ENCODE results near the gene COPS8.
A peak's percentile ranks its signal among the peaks of the same experiment; 100 is the strongest.

Gene COPS8

DNA sequence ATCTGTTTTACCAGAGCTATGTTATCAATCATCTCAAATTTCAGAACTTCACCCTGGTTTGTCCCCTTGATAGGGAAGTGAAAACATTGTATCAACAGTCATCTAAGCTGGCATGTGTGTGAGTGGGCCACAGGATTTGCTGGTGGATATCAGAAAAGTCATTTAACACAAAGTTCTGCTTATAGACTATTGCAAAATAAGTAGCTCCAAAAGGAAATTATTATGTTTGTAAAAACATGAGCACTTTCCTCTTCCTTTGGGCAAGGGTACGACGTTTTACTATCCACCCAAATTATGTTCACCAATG lies 20.7 kb upstream of the COPS8 start:
- no peak for DNase-seq

- peak; percentile 15 for DNase-seq
Observed at GRCh38 chr2:237066396-237066795, 19.3 kb upstream of the COPS8 start.

DNA sequence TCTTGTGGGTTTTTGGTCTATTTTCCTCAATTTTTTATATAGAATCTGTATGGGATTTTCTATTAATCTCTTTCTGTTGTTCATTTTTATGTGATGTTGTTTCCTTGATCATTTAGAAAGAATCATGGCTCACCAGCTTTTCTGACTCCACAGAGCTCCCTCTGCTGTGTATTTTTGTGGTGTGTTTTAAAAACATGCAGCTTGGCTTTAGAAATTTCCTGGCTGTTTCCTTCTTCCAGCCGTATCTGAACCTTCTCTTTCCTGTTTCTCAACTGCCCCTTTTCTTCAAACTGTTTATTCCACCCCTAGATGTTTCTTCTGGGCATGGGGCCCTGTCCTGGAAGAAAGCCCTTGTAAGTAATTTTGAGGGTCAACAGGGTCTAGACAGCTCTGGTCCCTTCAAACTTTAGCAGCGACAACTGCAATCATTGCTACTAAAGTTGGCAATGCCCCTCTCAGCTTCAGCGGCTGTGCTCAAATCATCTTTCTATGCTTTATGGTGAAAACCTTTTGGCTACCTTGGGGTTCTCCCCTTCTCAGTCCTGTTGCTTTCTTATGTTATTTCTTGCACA lies 17.6 kb upstream of the COPS8 start:
- no peak for DNase-seq

DNA sequence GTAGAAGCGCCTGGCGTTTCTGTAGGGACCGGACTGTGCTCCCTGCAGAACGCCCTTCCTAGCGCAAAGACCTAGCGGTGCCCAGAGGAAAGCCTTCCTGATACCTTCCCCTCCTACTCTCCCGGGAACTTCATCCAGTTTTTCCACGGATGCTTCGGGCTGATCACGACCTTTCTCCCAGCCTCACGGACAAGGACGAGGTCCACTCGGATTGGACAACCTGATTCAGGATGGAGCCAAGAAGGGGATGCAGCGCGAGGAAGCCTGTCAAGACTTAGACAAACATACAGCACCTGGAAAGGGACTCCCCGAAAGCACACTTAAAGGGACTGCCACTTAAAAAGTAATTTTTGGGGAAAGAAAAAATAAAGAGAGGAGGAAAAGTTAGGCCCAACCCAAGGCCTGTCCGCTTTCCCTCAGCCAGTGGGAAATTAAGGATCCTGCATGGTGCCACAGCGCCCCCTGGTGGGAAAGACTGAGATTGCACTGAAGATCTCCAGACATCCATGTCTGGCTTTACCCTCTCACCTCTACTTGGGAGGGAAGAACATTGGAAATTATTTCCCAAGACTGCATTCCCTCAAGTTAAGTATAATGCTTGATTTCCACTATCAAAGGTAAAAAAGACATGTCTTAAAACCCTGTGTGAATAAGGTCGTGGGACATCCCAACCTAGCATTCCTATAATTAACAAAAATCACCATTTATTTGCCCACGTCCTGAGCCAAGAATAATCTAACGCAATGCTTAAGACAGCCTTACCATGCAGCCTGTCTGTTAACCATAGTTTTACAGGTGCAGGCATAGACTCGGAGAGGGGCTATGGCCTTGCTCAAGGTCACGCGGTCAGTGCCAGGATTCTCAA lies 13.4 kb upstream of the COPS8 start:
- peak; percentile 19 for DNase-seq

GRCh38 chr2:237073552-237073951 lies 12.1 kb upstream of the COPS8 start:
- DNase-seq, result no peak

DNA sequence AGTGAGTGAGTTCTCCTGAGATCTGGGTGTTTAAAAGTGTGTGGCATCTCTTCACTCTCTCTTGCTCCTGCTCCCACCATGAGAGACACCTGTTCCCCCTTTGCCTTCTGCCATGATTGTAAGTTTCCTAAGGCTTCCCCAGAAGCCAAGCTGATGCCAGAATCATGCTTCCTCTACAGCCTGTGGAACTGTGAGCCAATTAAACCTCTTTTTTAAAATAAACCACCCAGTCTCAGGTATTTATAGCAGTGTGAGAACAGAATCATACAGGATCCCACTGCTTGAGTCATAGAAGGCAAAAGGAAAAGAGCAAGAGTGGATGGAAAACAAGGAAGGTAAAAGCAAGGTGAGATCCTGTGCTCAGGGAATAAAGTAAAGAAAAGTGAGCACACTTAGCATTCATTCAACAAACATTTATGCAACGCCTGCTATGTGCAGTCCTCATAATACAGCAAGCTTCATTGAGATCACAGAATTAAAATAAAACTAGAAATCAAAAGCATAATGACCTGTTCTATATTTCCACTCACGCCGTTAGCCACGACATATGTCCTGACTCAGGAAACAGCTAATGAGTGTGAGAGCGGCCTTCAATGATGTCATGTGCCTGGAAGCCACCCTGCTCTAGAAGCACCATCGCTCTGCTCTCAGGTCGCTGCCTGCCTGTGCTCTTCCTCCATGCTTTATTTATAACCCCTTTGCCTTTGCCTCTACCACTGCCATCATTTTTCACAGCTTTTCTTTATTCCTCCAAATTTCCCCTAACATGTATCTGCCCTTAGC lies 11.3 kb upstream of the COPS8 start:
- no peak for DNase-seq

GRCh38 chr2:237075749-237076599 lies 9.7 kb upstream of the COPS8 start:
- no peak for DNase-seq

DNA sequence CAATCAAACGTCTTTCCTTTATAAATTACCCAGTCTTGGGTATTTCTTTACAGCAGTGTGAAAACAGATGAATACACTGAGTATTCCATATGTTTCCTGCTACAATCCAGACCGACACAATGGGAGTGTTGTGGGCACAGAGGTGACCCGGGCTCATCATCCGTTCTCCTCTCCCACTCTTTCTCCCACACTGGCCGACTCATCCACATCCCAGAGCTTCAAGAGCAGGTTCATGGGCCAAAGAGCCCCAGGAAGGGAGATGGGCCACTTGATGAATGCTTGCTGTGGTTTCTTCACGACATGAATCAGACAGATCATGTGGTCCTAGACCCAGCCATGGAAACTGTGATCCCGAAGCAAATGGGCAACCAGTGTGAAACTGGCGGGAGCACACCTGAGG lies 4.1 kb upstream of the COPS8 start:
- no peak for DNase-seq

DNA sequence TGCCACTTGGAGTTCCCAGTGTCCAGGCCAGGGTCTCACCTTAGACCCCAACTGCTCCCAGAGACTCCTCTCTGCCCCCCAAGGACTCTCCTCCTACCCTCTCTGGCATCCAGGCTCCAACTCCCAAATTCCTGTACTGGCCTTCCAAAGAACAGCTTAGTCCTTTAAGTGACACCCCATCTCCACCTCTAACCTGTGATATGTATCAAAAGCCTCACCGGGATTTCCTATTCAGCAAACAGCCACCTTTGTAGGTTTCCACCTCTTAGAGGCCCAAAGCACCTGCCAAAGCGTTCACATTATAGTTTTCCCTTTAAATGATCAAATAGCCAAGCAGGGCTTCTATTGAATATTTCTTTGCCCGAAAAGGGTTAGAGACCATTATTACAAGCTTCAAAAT lies 2.7 kb upstream of the COPS8 start:
- no peak for DNase-seq

DNA sequence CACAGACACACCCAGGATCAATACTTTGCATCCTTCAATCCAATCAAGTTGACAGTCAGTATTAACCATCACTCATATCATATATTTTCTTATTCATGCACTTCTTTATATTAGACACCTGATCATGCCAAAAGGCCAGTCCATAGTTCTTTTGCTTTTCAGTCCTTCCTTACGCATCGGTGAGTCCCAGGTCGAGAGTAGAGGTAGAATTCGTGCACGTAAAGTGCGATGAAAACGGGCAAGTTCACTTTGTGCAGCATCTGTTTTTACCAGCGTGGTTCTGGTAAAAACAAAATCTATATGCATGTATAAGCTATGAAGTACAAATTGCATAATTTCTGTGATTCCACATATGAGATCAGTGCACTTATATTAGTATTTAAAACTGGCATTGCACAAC lies 1.2 kb upstream of the COPS8 start:
- no peak for DNase-seq

- DNase-seq, result no peak
Observed at GRCh38 chr2:237090906-237091305, 5.2 kb downstream of the COPS8 start.

DNA sequence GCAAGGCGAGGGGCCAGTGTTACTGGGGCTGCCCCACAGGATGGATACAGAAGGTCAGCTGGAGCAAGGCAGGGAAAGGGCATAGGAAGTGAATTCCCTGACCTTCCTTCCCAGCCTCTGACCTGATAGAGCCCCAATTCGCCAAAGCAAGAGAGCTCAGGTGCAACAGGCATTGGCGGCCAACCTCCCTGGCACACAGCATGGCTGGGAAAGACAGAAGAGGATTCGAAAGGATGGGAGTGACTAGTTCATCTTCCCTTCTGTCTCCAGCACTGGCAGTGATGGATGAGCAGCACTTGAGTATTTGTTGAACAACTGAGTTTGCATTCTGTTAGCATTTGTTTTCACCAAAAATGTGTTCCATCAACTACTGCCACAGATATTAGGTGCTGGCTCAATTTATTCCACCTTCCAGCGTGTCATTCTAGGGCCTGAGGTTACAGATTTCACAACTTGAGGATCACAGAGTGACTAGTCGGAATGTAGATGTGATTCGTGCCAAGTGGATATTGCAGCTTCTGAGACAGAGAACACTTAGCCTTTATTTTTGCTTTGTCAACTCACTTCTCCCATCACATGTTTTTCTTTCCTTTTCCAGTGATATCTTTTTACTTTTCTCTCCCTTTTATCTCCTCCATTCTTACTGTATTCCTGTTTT lies 6.2 kb downstream of the COPS8 start:
- no peak for DNase-seq

DNA sequence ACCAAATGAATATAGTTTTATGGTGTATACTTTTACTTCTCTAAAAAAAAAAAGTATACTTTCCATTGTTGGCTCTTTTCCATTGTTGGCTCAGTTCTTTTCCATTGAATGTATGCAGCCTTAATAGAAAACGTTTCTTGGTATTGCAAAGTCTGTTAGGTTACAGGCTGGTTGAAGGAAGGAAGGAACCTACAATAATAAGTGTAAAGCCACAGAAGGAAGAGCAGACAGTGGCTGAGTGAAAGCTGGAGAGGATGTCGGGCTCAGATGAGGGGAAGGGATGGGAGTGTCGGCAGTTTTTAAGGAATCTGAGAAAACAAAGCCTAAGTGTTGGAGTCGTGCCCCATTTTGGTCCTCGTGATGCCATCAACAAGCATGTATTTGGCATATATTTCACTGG lies 6.8 kb downstream of the COPS8 start:
- no peak for DNase-seq

DNA sequence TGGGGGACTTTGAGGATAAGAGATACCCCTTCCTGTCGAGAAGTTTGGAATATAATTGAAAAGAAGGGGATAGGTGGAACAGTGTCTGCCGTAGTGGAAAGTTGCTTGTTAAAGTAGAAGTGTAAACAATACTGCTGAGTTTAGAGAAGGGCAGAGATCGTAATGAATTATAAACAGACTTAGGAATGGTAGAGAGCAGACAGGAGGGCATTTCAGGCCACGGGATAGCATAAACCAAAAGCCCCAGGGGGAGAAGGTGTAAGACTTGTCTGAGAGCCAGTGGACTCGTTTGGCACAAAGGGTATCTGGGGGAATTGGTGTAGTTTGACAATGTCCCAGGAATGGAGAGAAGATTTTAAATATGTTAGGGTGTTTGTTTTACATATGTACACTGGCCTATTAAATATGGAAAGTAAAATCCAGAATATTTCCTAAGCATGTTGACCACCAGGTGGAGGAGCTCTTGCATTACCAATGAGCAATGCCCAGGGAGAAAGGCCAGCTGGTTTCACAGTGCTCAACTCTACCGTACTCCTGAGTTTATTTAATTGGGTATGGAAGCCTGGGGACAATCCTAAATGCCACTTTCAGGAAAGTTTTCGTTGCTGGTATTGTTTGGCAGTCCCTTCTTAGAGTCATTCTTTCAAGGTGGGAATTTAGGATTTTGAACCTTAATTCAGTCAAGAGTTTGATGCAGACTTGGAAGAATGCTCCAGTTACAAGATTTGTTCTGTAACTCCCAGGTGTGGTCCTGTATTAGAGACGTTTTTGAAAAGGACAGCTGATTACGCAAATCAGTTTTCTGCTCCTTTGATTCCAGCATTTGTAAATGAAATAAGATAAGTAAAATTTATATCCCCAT lies 7.5 kb downstream of the COPS8 start:
- DNase-seq, result no peak

DNA sequence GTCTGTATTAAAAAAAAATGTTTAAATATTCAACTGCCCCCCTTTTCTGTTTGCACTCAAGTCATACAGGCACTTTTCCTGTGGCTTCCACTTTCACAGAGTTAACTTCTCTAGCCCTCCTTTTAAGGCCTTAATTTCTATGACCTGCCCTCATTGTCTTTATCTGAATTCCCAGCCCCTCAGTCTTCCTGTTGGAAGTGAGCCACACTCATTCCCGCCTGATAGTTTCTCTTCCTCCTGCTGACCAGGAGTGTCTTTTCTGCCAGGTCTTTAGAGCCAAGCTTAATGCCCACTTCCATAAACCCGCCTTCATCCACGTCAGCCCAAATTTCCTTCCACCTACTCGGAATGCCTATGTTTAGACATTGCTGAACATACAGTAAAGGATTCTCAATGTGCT lies 10.5 kb downstream of the COPS8 start:
- no peak for DNase-seq

DNA sequence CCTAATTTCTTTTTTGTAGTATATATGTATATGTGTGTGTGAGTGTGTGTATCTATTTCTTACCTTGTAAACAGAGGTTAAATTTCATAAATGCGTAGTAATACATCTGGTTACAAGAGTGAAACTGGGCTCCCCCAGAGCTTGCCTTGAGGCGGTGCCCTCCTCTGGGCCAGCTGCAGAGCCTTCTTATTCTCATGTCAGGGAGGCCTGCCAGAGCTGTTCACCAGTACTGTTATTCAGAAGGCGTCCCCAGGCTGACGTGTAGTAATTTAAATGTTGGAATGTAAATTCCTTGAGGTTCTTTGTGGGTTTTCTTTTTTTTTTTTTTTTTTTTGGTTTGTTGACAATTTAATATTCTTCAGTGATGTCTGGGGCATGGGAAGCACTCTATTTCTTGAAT lies 11.2 kb downstream of the COPS8 start:
- DNase-seq, result no peak

GRCh38 chr2:237097326-237097910 lies 11.7 kb downstream of the COPS8 start:
- DNase-seq, result no peak

- no peak for DNase-seq
Observed at GRCh38 chr2:237097911-237098702, 12.4 kb downstream of the COPS8 start.

DNA sequence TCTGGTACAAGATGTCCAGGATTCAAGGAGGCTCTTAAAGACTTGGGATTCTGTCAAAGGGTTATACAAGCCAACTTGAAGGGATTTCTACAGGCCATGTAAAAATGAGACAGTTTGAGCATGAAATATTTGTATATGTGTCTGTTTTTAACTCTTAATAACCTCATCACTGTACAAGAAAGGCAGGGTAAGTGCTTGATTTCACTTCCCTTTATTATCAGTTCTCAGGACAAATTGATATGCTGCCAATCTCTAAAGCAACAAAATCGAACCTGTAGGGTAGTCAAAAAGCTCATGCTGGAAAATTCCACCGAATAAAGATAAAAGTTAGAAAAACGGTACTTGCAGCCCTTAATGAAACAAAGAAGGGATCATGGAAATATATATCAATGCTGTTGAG lies 14.1 kb downstream of the COPS8 start:
- DNase-seq, result no peak

All from NCI-H2171 treated with DMSO at 0.1 percent for 48 hours (cell line).